Breast epithelium (tissue), 4 donors: ENCODE measurements around the gene TRIP12. TPM values are rescaled to one million over a fixed set of nuclear protein-coding genes. Genes with fewer than 3 reads are reported as not detected.

Experiments
- DNase-seq, 2 donors: peaks; one replicate each; pipeline ENCODE4 v3.0.0-alpha.2; 2019; ENCODE audit warnings: low spot score in 2 of 2
- H3K27ac ChIP-seq, 2 donors: fragments of 200-600 bp; sonication (generic) in 1 of 2; one replicate each; pipeline ENCODE4 v1.5.1; 2016 to 2019; ENCODE audit warnings: mild to moderate bottlenecking in 1 of 2
- H3K27me3 ChIP-seq, 2 donors: fragments of 200-600 bp; sonication (generic) in 1 of 2; one replicate each; pipeline versions ENCODE4 v1.5.1 to v1.6.0; 2017 to 2019; ENCODE audit warnings: control low read depth in 1 of 2, mild to moderate bottlenecking in 1 of 2
- H3K36me3 ChIP-seq: fragments of 200-600 bp; one replicate; pipeline ENCODE4 v1.5.1; 2019
- H3K4me1 ChIP-seq, 2 donors: fragments of 200-600 bp; sonication (generic); one replicate each; pipeline ENCODE4 v1.5.1; 2016 to 2019; ENCODE audit warnings: control low read depth in 1 of 2
- H3K4me3 ChIP-seq, 3 donors: fragments of 200-600 bp; sonication (generic); 1 replicate in 2 of 3; 2 replicates in 1 of 3; pipeline ENCODE4 v1.5.1; 2016 to 2019; ENCODE audit warnings: mild to moderate bottlenecking in 3 of 3, moderate library complexity in 2 of 3
- H3K9me3 ChIP-seq, 2 donors: fragments of 200-600 bp; sonication (generic) in 1 of 2; one replicate each; pipeline ENCODE4 v1.5.1; 2016 to 2019; ENCODE audit warnings: control low read depth in 1 of 2
- POLR2A ChIP-seq: fragments of 450-650 bp; IDR thresholded peaks from one replicate; pipeline ENCODE4 v1.6.1; 2016; ENCODE audit warnings: antibody characterized with exemption, mild to moderate bottlenecking, moderate library complexity
- POLR2AphosphoS5 ChIP-seq, 3 donors: sonication (generic); formaldehyde crosslinking; IDR thresholded peaks; one replicate each; pipeline ENCODE4 v1.6.1; 2017; ENCODE audit warnings: antibody characterized with exemption in 3 of 3
- intact Hi-C: fragments of 100-400 bp; cut with DNase I; formaldehyde crosslinking; loops from one replicate; pipeline ENCODE4 v1.15.1; 2023; ENCODE audit warnings: low total_unique reads
- total RNA-seq, 3 donors: library from RNA; depleted of rRNA; stranded (reverse); fragments of >200 nt; gene quantifications; one replicate each; pipeline ENCODE4 v1.1.0, GENCODE V29; 2016
- TF ChIP-seq, protein P1 (sequence below), 3 donors: fragments of 450-650 bp; IDR thresholded peaks; one replicate each; pipeline ENCODE4 v1.5.1; 2016 to 2017; ENCODE audit warnings: antibody characterized with exemption in 3 of 3, mild to moderate bottlenecking in 3 of 3, moderate library complexity in 3 of 3

TRIP12 gene
- total RNA-seq, 3 donors from 2014 or later, result 233 to 251 (median 247) TPM

DNA sequence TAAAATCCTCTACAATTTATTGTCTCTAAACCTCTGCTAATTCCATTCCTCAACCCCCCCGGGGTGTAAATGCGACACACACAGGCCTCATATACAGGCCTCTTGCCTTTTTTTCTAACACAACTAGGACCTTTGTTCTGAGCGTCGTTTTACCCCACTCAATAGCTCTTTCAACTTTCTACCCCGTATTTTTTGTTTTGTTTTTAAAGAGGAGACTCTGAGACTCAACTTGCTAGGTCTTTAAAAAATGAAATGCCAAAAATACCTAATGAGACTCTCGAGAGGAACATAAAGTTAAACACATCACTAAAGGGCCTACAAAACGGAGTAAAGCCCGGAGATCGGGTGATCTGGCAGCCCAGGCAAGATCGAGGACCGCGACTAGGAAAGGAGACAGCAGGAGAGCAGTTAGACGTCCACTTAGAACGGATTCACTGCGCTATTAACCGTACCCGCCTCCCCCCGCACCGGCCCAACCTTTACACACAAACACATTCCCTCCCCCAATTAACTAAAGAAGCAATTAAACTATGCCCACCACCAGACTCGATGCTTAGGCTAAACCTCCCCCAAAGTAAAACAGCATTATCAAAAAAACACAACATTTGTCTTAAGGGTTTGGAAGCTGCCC lies 1.7 kb downstream of the TRIP12 start:
- H3K27me3 ChIP-seq, result no peaks in the 10 kb centered on the region
- H3K4me1 ChIP-seq, result no peaks in the 10 kb centered on the region
- H3K36me3 ChIP-seq, result no peaks in the 10 kb centered on the region
- intact Hi-C loops, result no loop called here
- H3K27ac ChIP-seq, result peak overlapping the region; percentile 99 to 100
- TF ChIP-seq POLR2AphosphoS5 (IDR thresholded peaks at IDR 0.05) (no peak), POLR2A (no peak)
- TF ChIP-seq, protein P1, sequence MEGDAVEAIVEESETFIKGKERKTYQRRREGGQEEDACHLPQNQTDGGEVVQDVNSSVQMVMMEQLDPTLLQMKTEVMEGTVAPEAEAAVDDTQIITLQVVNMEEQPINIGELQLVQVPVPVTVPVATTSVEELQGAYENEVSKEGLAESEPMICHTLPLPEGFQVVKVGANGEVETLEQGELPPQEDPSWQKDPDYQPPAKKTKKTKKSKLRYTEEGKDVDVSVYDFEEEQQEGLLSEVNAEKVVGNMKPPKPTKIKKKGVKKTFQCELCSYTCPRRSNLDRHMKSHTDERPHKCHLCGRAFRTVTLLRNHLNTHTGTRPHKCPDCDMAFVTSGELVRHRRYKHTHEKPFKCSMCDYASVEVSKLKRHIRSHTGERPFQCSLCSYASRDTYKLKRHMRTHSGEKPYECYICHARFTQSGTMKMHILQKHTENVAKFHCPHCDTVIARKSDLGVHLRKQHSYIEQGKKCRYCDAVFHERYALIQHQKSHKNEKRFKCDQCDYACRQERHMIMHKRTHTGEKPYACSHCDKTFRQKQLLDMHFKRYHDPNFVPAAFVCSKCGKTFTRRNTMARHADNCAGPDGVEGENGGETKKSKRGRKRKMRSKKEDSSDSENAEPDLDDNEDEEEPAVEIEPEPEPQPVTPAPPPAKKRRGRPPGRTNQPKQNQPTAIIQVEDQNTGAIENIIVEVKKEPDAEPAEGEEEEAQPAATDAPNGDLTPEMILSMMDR (IDR thresholded peaks at IDR 0.05), result no peak
- H3K9me3 ChIP-seq, result no peaks in the 10 kb centered on the region
- peak overlapping the region; percentile 92 to 99 (median 93) for H3K4me3 ChIP-seq
- no peak for DNase-seq

GRCh38 chr2:229917793-229918192 lies 4.0 kb downstream of the TRIP12 start:
- H3K27ac ChIP-seq, result no peak overlapping the region
- DNase-seq, result no peak
- H3K27me3 ChIP-seq, result no peaks in the 10 kb centered on the region
- TF ChIP-seq, protein P1 (IDR thresholded peaks at IDR 0.05), result no peak
- no peak for TF ChIP-seq POLR2A
- no peak for TF ChIP-seq POLR2AphosphoS5 (IDR thresholded peaks at IDR 0.05)
- no peaks in the 10 kb centered on the region for H3K4me1 ChIP-seq
- no peak overlapping the region for H3K4me3 ChIP-seq
- intact Hi-C loops, result no loop called here
- no peaks in the 10 kb centered on the region for H3K9me3 ChIP-seq
- no peaks in the 10 kb centered on the region for H3K36me3 ChIP-seq

DNA sequence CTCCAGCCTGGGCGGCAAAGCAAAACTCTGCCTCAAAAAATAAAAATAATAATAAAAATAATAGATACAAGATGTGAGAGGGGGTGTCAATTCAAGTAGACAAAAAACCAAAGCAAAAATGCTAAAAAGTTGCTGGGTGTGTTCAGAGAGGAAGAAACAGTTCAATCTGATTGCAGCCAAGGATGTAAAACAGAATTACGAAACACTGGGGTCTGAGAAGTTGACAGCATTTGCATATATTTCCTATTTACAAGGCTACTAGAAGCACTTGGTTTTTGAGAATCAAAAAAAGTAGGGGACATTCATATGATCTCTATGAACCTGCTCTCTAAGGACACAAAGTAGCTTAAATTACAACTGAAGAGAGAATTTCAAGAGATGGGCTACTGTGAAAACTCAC lies 7.6 kb downstream of the TRIP12 start:
- no peaks in the 10 kb centered on the region for H3K36me3 ChIP-seq
- intact Hi-C loops, result no loop called here

GRCh38 chr2:229910832-229911412 lies 10.9 kb downstream of the TRIP12 start:
- H3K9me3 ChIP-seq, result no peaks in the 10 kb centered on the region
- DNase-seq, result no peak
- intact Hi-C loops, result no loop called here
- no peaks in the 10 kb centered on the region for H3K36me3 ChIP-seq
- H3K4me3 ChIP-seq, result no peak overlapping the region
- H3K27ac ChIP-seq, result no peak overlapping the region
- TF ChIP-seq POLR2AphosphoS5 (IDR thresholded peaks at IDR 0.05) (no peak), POLR2A (no peak)
- TF ChIP-seq, protein P1 (IDR thresholded peaks at IDR 0.05), result peak in 1 of 3 donors; percentile 11
- H3K27me3 ChIP-seq, result no peaks in the 10 kb centered on the region
- H3K4me1 ChIP-seq, result no peaks in the 10 kb centered on the region

More for the DNA sequence above, 7.6 kb downstream of the TRIP12 start:
- Histone ChIP-seq H3K9me3 (no peaks in the 10 kb centered on the region), H3K4me3 (no peak overlapping the region), H3K4me1 (no peaks in the 10 kb centered on the region), H3K27me3 (no peaks in the 10 kb centered on the region), H3K27ac (no peak overlapping the region)
- TF ChIP-seq POLR2AphosphoS5 (IDR thresholded peaks at IDR 0.05) (no peak), POLR2A (no peak)
- TF ChIP-seq, protein P1 (IDR thresholded peaks at IDR 0.05), result no peak
- no peak for DNase-seq

DNA sequence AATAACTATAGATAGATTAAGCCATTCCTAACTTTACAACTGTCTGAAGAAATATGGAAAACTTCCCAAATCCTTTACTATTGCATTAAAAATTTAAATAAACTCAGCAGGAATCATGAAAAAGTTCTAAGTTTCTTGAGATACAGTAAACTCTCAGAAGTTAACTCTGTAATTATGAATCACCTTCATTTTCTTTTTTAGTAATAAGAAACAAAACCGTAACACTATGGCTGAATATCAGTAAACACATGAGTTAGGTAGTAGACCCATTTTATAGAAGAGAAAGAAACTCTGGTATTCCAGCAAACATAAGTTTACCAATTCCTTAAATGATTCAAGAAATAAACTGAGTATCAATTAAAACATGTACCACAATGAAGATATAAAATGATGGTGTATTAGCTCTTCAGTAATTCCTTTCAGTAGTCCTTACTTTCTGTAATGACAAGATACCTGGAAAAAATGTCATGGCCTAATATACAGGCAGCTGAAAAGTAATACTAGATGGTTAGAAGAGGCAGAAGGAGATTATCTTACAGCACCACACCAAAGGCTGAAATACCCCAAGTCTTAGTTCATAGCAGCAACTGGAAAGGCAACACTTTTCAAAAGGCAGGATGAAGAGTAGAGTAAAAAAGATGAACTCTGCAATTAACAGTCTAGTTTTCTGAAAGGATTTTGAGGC lies 11.5 kb downstream of the TRIP12 start:
- Histone ChIP-seq H3K27ac (no peak overlapping the region), H3K4me1 (no peaks in the 10 kb centered on the region), H3K36me3 (no peaks in the 10 kb centered on the region), H3K9me3 (no peaks in the 10 kb centered on the region), H3K27me3 (no peaks in the 10 kb centered on the region), H3K4me3 (no peak overlapping the region)
- DNase-seq, result no peak
- intact Hi-C loops, result no loop called here
- TF ChIP-seq POLR2AphosphoS5 (IDR thresholded peaks at IDR 0.05), result no peak
- TF ChIP-seq, protein P1 (IDR thresholded peaks at IDR 0.05), result no peak
- TF ChIP-seq POLR2A, result no peak
